CD4-positive, alpha-beta T cell treated with Interleukin-15 for 1 hour (primary cell): ENCODE results near the gene MTA1.

Source experiments
- DNase-seq: peaks from one replicate; pipeline ENCODE4 v3.0.0-alpha.2; 2020

The MTA1 gene

GRCh38 chr14:105446971-105447370 is 27.3 kb downstream of the MTA1 start:
- DNase-seq: no peak

- DNase-seq: no peak
Measured at GRCh38 chr14:105447651-105448640, 28.3 kb downstream of the MTA1 start.

- peak; percentile 65 for DNase-seq
Measured at GRCh38 chr14:105448706-105449111, 29.1 kb downstream of the MTA1 start.

DNA sequence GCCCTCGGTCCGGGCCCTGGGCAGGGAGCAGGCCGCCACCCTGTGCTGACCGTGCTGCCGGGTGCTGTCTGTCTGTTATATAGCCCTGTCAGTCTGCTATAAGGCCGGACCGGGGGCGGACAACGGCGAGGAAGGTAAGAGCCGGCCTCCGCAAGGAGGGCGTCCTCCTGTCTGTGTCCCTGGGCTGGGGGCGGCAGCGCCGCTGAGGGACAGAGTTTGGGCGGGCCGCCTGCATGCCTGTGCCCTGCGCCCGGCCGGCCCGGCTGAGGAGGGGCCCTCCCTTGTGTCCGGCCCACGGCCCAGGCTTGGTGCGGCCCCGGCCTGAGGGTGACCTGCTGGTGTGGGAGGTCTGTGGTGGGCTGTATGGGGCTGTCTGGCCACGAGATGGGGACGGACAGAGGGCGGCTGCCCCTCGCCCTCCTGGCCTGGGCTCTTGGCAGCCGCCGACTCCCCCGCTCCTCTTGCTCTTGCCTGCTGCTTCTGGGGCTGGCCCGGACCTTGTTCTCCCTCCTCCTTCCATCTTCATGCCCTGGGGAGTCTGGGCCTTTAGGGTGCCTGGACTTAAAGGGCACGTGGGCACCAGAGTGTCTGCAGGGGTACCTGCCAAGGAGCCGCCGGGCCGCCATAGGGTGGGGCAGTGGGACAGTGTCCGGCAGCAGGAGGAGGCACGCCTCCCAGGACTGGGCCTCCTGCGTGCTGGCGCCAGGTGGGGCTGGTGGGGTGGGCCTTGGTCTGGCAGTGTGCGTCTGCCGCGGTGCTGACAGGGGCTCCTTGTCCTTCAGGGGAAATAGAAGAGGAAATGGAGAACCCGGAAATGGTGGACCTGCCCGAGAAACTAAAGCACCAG is 29.9 kb downstream of the MTA1 start:
- no peak for DNase-seq

GRCh38 chr14:105450123-105450505 is 30.5 kb downstream of the MTA1 start:
- DNase-seq: no peak

GRCh38 chr14:105450864-105451720 is 31.5 kb downstream of the MTA1 start:
- no peak for DNase-seq

GRCh38 chr14:105452963-105453362 is 33.3 kb downstream of the MTA1 start:
- DNase-seq: no peak

- no peak for DNase-seq
Measured at GRCh38 chr14:105453847-105454246, 34.2 kb downstream of the MTA1 start.

DNA sequence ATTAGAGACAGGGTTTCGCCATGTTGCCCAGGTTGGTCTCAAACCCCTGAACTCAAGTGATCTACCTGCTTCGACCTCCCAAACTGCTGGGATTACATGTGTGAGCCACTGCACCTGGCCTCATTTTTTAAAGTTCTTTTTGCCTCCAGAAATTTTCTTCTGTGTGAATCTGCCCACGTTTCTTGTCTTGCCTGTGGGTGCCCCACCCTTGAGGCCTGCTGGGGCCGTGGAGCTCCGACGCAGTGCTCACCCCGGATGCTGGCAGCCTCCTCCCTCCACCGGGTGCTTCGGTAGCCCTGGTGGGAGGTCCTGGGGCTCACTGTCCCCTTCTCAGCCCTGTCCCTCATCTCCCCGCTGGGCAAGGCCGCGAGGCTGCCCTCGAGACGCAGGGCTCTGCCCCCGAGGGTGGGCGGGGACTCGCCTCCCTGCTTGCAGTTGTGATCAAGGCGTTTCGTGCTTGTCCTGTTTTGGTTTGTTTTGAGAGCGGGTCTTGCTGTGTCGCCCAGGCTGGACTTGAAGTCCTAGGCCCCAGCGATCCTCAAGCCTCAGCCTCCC is 35.5 kb downstream of the MTA1 start:
- DNase-seq: no peak

DNA sequence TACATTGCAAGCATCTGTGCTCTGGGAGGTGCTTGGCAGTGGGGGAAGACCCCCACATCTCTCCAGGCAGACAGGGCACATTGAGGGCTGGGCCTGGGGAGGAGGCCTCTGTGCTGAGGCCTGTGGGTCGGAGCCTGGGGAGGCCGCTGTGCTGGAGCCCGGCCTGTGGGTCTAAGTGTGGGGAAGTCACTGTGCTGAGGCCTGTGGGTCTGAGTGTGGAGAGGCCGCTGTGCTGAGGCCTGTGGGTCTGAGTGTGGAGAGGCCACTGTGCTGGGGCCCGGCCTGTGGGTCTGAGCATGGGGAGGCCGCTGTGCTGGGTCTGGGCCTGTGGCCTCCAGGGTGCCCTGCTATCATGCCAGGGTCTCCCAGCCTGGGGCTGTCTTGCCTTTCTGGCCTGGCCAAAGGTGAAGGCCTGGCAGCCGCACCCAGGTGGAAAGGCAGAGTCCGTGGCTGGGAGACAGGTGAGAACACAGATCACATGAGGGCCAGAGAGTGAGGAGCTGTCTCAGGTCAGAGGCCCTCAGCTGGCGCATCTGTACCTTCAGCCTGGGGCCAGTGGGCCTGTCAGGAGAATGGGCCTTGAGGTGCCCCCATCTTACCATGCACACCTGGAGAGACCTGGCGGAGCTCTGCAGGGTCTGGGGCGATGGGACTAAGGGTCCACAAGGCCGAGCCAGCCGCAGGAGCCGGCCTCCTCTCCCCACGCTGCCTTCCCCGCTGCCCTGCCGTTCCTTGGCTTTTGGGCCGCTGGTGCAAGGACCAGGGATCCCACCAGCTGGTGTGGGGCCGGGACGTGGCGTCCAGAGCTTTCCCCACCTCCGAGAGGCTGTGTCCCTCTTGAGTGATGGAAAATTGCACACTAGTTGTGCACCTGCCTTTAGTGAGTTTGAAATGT is 36.4 kb downstream of the MTA1 start:
- DNase-seq: no peak

- no peak for DNase-seq
Measured at GRCh38 chr14:105456736-105457617, 37.4 kb downstream of the MTA1 start.

- DNase-seq: no peak
Measured at GRCh38 chr14:105458010-105458409, 38.4 kb downstream of the MTA1 start.

DNA sequence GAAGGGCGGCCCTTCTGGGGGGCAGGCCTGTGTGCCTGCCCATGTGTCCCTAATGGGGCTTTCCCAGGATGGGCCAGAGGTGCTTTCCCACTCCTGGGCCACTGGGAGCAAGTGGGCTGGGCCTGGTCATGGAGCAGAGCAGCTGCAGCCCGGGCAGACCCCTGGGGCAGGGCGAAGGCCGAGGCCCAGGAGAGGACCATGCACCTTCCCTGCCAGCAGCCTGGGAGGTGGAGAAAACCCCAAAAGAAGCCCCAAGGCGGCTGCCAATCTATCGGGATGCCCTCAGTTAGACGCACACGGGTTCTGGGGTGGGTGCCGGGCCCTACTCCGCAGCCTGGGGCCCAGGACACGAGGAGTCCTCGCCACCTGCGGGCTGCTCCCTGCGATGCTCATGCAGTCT is 38.9 kb downstream of the MTA1 start:
- DNase-seq: no peak

GRCh38 chr14:105460116-105460515 is 40.5 kb downstream of the MTA1 start:
- no peak for DNase-seq

DNA sequence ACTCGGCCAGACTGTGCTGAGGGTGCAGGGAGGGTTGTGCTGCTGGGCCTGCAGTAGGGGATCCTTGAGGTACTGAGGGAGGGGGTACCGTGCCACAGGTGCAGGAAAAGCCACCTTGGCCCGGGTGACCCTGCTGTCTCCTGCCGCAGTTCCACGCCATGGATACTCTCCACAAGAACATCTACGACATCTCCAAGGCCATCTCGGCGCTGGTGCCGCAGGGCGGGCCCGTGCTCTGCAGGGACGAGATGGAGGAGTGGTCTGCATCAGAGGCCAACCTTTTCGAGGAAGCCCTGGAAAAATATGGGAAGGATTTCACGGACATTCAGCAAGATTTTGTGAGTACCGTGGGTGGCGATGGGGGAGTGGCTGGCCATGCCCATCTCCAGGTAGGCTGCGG is 41.0 kb downstream of the MTA1 start:
- DNase-seq: no peak

GRCh38 chr14:105461903-105462302 is 42.3 kb downstream of the MTA1 start:
- no peak for DNase-seq

DNA sequence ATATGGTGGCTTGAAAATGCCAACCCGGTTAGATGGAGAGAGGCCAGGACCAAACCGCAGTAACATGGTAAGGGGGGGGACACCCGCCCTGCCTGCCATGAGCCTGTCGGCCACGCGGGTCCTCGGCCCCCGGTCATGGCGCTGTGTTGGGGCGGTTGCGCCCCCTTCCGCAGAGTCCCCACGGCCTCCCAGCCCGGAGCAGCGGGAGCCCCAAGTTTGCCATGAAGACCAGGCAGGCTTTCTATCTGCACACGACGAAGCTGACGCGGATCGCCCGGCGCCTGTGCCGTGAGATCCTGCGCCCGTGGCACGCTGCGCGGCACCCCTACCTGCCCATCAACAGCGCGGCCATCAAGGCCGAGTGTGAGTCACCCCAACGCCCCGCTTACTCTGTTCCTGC is 44.9 kb downstream of the MTA1 start:
- no peak for DNase-seq

- no peak for DNase-seq
Measured at GRCh38 chr14:105465209-105466031, 45.8 kb downstream of the MTA1 start.

DNA sequence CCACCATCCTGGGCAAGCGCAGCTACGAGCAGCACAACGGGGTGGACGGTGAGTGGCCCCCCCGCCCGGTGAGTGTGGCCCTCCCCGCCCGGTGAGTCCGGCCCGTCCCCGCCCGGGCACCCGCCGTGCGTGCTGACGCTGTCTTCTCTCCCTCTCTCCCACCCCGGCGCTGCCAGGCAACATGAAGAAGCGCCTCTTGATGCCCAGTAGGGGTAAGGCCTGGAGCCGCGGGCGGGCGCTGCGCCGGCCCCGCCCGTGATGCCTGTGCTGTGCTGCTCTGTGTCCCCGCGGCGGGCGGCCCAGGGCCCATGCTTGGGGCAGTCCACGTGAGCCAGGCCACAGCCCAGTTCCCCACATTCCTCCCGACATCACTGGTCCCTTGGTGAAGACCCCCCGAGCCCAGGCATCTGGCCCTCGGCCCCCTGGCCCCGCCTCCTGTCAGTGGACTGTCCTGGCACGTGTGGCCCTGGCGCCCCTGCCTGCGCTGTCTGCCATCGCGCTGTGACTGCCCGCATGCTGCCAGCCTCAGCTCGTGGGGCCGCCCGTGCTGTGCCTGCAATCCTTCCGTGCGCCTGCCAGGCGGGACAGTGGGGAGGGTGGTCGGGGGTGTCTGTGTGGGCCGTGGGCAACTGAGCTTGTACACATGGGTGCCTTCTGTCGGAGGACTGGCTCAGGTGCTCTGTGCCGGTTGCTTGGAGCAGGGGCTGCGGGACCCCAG is 47.1 kb downstream of the MTA1 start:
- DNase-seq: no peak
